H7 (cell line): ENCODE results near the gene SMARCA1. TPM values are rescaled to one million over a fixed set of nuclear protein-coding genes. Genes with fewer than 3 reads are reported as not detected.

Experiments
- DNase-seq: peaks from one replicate; pipeline ENCODE4 v3.0.0; 2012
- H3K27me3 ChIP-seq: 2 replicates; pipeline ENCODE4 v1.6.0; 2011; ENCODE audit warnings: mild to moderate bottlenecking, low read length; ENCODE audit not compliant: control insufficient read depth, insufficient read depth
- H3K36me3 ChIP-seq: replicated peaks from 2 replicates; pipeline ENCODE4 v1.5.1; 2011; ENCODE audit warnings: low read length; ENCODE audit not compliant: control insufficient read depth, insufficient read depth
- H3K4me3 ChIP-seq: 2 replicates; pipeline ENCODE4 v1.5.1; 2011; ENCODE audit warnings: low read depth, mild to moderate bottlenecking, control low read depth, low read length, moderate library complexity; ENCODE audit not compliant: insufficient read depth
- total RNA-seq: library from RNA; depleted of rRNA; stranded (reverse); fragments of >200 nt; shearing (Covaris generic); gene quantifications from 2 replicates; pipeline ENCODE4 v1.2.3, GENCODE V29; 2014

SMARCA1 gene
- total RNA-seq, 1 experiment from 2014 or later, result 56.8 TPM

GRCh38 chrX:129511689-129512088 is 11.6 kb downstream of the SMARCA1 start:
- Histone ChIP-seq H3K27me3 (no peaks in the 10 kb centered on the region), H3K36me3 (peaks cover 12% of the 10 kb centered on the region), H3K4me3 (no peak overlapping the region)
- no peak for DNase-seq

GRCh38 chrX:129510331-129510730 is 13.0 kb downstream of the SMARCA1 start:
- no peaks in the 10 kb centered on the region for H3K27me3 ChIP-seq
- no peak for DNase-seq
- no peak overlapping the region for H3K4me3 ChIP-seq
- peaks cover 10% of the 10 kb centered on the region for H3K36me3 ChIP-seq

GRCh38 chrX:129497146-129497843 is 26.0 kb downstream of the SMARCA1 start:
- H3K36me3 ChIP-seq, result peaks cover 23% of the 10 kb centered on the region
- H3K27me3 ChIP-seq, result no peaks in the 10 kb centered on the region
- H3K4me3 ChIP-seq, result no peak overlapping the region
- no peak for DNase-seq

- Histone ChIP-seq H3K4me3 (no peak overlapping the region), H3K36me3 (peaks cover 19% of the 10 kb centered on the region), H3K27me3 (no peaks in the 10 kb centered on the region)
- no peak for DNase-seq
Observed at GRCh38 chrX:129496625-129497024, 26.7 kb downstream of the SMARCA1 start.

- DNase-seq, result no peak
- peaks cover 20% of the 10 kb centered on the region for H3K36me3 ChIP-seq
- no peaks in the 10 kb centered on the region for H3K27me3 ChIP-seq
- H3K4me3 ChIP-seq, result no peak overlapping the region
Observed at GRCh38 chrX:129495900-129496299, 27.4 kb downstream of the SMARCA1 start.

- H3K36me3 ChIP-seq, result peaks cover 24% of the 10 kb centered on the region
- no peaks in the 10 kb centered on the region for H3K27me3 ChIP-seq
- H3K4me3 ChIP-seq, result no peak overlapping the region
- DNase-seq, result no peak
Observed at GRCh38 chrX:129494887-129495286, 28.4 kb downstream of the SMARCA1 start.

GRCh38 chrX:129493643-129494042 is 29.6 kb downstream of the SMARCA1 start:
- Histone ChIP-seq H3K36me3 (peaks cover 27% of the 10 kb centered on the region), H3K4me3 (no peak overlapping the region), H3K27me3 (no peaks in the 10 kb centered on the region)
- DNase-seq, result no peak

- Histone ChIP-seq H3K36me3 (peaks cover 25% of the 10 kb centered on the region), H3K4me3 (no peak overlapping the region), H3K27me3 (no peaks in the 10 kb centered on the region)
- no peak for DNase-seq
Observed at GRCh38 chrX:129490330-129490729, 33.0 kb downstream of the SMARCA1 start.

GRCh38 chrX:129488359-129488758 is 34.9 kb downstream of the SMARCA1 start:
- DNase-seq, result no peak
- Histone ChIP-seq H3K36me3 (peaks cover 20% of the 10 kb centered on the region), H3K4me3 (no peak overlapping the region)

GRCh38 chrX:129480889-129481288 is 42.4 kb downstream of the SMARCA1 start:
- Histone ChIP-seq H3K27me3 (no peaks in the 10 kb centered on the region), H3K4me3 (no peak overlapping the region), H3K36me3 (peaks cover 10% of the 10 kb centered on the region)
- DNase-seq, result no peak

More at GRCh38 chrX:129488359-129488758, 34.9 kb downstream of the SMARCA1 start:
- H3K27me3 ChIP-seq, result no peaks in the 10 kb centered on the region

- H3K36me3 ChIP-seq, result peaks cover 3% of the 10 kb centered on the region
- no peaks in the 10 kb centered on the region for H3K27me3 ChIP-seq
- DNase-seq, result no peak
- H3K4me3 ChIP-seq, result no peak overlapping the region
Observed at GRCh38 chrX:129478516-129478915, 44.8 kb downstream of the SMARCA1 start.

GRCh38 chrX:129472116-129472515 is 51.2 kb downstream of the SMARCA1 start:
- no peak for DNase-seq
- peaks cover under 1% of the 10 kb centered on the region for H3K36me3 ChIP-seq
- no peak overlapping the region for H3K4me3 ChIP-seq
- no peaks in the 10 kb centered on the region for H3K27me3 ChIP-seq

- Histone ChIP-seq H3K36me3 (peaks cover 9% of the 10 kb centered on the region), H3K4me3 (no peak overlapping the region), H3K27me3 (no peaks in the 10 kb centered on the region)
- no peak for DNase-seq
Observed at GRCh38 chrX:129462707-129463106, 60.6 kb downstream of the SMARCA1 start.

GRCh38 chrX:129461801-129462456 is 61.4 kb downstream of the SMARCA1 start:
- H3K36me3 ChIP-seq, result peaks cover 10% of the 10 kb centered on the region

GRCh38 chrX:129452523-129452922 is 70.8 kb downstream of the SMARCA1 start:
- Histone ChIP-seq H3K27me3 (no peaks in the 10 kb centered on the region), H3K36me3 (peaks cover 2% of the 10 kb centered on the region; the same call in 1 of the 2 replicates), H3K4me3 (no peak overlapping the region)
- DNase-seq, result no peak

More at GRCh38 chrX:129461801-129462456, 61.4 kb downstream of the SMARCA1 start:
- Histone ChIP-seq H3K4me3 (no peak overlapping the region), H3K27me3 (no peaks in the 10 kb centered on the region)
- DNase-seq, result no peak
